ENCODE results near the gene MACROD1.

The MACROD1 gene

DNA sequence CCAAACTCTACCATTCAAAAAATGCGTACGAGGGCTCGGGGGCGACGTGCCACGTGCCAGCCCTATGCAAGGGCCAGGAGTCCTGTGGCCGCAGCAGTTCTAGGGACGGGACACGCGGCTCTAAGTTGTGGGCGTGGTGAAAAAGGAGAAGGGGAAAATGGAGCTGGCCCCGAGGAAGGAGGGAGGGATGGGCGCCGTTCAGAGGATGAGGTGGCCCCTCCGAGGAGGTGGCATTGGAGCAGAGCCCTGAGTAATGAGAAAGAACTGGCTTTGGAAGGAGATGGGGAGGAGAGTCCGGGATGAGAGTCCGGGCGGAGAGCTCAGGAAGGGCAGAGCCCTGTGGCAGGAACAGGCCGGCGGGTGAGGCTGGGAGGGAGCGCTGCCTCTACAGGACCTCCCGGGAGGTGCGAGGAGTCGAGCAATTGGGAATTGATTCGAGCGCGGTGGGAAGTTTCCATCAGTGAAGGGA, 158.7 kb downstream of the MACROD1 start:
- DNase-seq (ENCODE audit: low read depth), result peak; percentile 54
- peaks cover 12% of the 10 kb centered on the region for H3K4me1 ChIP-seq (ENCODE audit: control insufficient read depth, insufficient read depth, low read length)
- no peaks in the 10 kb centered on the region for H3K9me3 ChIP-seq (ENCODE audit: control insufficient read depth, low read length)
- no peaks in the 10 kb centered on the region for H3K27me3 ChIP-seq (replicated peaks; ENCODE audit: control insufficient read depth, insufficient read depth, low read length)
- H3K9ac ChIP-seq (ENCODE audit: low read length), result peak overlapping the region; percentile 72
- peak overlapping the region; percentile 73 for H3K4me3 ChIP-seq (ENCODE audit: low read length)
- no peaks in the 10 kb centered on the region for H3K36me3 ChIP-seq (ENCODE audit: control insufficient read depth, insufficient read depth, low read length, severe bottlenecking)

DNA sequence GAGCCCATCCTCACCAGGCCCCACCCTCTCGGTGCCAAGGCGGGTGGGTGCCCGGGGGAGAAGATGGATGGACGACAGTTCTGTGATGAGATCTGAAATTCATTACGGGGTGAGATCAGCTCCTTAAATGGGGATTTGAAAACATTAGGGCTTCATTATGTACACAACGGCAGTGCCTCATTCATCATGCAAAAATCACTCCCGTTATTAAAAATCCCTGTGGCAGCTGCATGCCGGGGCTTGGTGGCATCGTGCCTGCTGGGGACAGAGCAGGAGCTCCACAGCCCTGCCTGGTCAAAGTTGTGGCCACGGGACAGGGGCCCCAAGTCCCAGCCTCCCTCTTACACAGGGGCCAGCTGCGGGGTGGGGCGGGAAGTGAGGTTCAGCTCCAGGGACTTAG, 159.5 kb downstream of the MACROD1 start:
- Histone ChIP-seq H3K27me3 (replicated peaks; ENCODE audit: control insufficient read depth, insufficient read depth, low read length) (peaks cover 2% of the 10 kb centered on the region), H3K36me3 (ENCODE audit: control insufficient read depth, insufficient read depth, low read length, severe bottlenecking) (no peaks in the 10 kb centered on the region), H3K9ac (ENCODE audit: low read length) (no peak overlapping the region), H3K4me1 (ENCODE audit: control insufficient read depth, insufficient read depth, low read length) (peaks cover 12% of the 10 kb centered on the region), H3K4me3 (ENCODE audit: low read length) (no peak overlapping the region), H3K9me3 (ENCODE audit: control insufficient read depth, low read length) (no peaks in the 10 kb centered on the region)
- no peak for DNase-seq (ENCODE audit: low read depth)

DNA sequence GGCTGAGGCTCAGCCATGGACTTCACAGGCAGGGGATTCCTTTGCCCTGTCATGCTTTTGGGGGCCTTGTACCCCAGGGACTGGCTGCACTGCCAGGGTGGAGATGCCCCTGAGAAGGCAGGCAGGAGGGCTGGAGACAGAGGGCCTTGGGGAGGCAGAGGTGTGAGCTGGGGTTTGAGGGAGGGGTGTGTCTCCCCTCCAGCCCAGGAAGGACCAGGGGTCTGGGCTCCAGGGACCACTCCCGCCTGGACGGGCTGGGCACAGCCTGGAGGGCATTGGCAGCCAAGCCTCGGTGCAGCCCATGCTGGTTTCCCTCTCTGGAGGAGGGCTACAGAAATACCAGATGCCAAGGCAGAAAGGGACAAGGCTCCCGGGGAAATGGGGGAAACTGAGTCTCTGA, 160.2 kb downstream of the MACROD1 start:
- Histone ChIP-seq H3K4me1 (ENCODE audit: control insufficient read depth, insufficient read depth, low read length) (peaks cover 12% of the 10 kb centered on the region), H3K9me3 (ENCODE audit: control insufficient read depth, low read length) (no peaks in the 10 kb centered on the region), H3K27me3 (replicated peaks; ENCODE audit: control insufficient read depth, insufficient read depth, low read length) (peaks cover 7% of the 10 kb centered on the region), H3K4me3 (ENCODE audit: low read length) (no peak overlapping the region), H3K36me3 (ENCODE audit: control insufficient read depth, insufficient read depth, low read length, severe bottlenecking) (no peaks in the 10 kb centered on the region), H3K9ac (ENCODE audit: low read length) (no peak overlapping the region)
- DNase-seq (ENCODE audit: low read depth), result no peak

DNA sequence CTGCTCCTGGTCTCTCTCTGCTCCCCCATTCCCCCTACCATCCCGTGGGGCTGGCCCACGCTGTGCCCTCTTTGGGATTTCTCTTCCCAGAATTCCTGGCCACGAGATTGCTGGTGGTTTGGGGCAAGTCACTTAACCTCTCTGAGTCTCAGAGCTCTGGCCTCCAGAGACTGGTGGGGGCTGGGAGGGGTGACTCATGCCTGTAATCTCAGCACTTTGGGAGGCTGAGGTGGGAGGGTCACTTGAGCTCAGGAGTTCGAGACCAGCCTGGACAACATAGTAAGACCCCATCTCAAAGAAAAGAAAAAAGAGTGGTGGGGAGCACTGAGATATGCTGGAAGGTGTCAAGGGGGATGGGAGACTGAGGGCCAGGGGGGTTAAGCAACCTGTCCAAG, 161.3 kb downstream of the MACROD1 start:
- H3K27me3 ChIP-seq (replicated peaks; ENCODE audit: control insufficient read depth, insufficient read depth, low read length), result peaks cover 7% of the 10 kb centered on the region
- no peaks in the 10 kb centered on the region for H3K36me3 ChIP-seq (ENCODE audit: control insufficient read depth, insufficient read depth, low read length, severe bottlenecking)
- H3K9me3 ChIP-seq (ENCODE audit: control insufficient read depth, low read length), result no peaks in the 10 kb centered on the region
- H3K4me3 ChIP-seq (ENCODE audit: low read length), result no peak overlapping the region
- DNase-seq (ENCODE audit: low read depth), result no peak
- H3K9ac ChIP-seq (ENCODE audit: low read length), result no peak overlapping the region
- peaks cover 15% of the 10 kb centered on the region for H3K4me1 ChIP-seq (ENCODE audit: control insufficient read depth, insufficient read depth, low read length)

DNA sequence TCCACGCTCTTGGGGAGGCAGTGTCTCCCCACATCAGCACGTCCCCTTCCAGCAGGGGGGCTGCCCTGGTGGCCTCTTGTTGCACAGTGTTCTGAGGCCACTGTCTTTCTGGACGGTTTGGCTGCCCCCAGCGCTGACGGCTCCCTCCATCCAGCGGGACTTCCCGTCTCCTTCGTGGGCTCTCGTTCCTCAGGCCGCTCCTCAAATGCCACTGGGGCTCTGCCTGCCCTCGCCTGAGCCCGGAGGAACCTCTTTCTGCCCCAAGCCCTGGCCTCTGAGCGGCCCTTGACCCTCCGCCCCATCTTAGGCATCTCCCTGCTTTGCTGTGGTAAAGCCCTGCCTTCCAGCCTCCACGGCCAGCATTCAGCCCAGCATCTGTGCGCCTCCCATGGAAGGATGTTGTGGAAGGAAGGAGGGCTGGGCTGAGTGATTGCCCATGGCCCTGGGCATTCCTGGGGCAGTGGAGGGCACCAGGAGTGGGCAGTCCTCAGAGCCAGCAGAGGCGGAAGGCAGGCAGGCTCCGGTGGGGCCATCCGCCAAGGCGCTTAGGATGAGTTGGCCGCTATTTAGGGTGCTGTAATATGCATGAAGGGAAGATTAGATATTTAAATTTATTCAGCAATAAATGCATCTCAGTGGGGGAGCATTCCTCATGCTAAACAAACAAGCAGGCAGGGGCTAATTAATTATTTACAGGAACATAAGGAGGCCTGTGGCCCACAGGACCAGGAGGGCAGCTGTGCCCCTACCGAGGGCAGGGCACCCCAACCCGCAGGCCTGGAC, 161.9 kb downstream of the MACROD1 start:
- Histone ChIP-seq H3K36me3 (ENCODE audit: control insufficient read depth, insufficient read depth, low read length, severe bottlenecking) (no peaks in the 10 kb centered on the region), H3K4me1 (ENCODE audit: control insufficient read depth, insufficient read depth, low read length) (peaks cover 15% of the 10 kb centered on the region), H3K27me3 (replicated peaks; ENCODE audit: control insufficient read depth, insufficient read depth, low read length) (peaks cover 7% of the 10 kb centered on the region), H3K4me3 (ENCODE audit: low read length) (no peak overlapping the region), H3K9ac (ENCODE audit: low read length) (no peak overlapping the region), H3K9me3 (ENCODE audit: control insufficient read depth, low read length) (no peaks in the 10 kb centered on the region)
- no peak for DNase-seq (ENCODE audit: low read depth)

DNA sequence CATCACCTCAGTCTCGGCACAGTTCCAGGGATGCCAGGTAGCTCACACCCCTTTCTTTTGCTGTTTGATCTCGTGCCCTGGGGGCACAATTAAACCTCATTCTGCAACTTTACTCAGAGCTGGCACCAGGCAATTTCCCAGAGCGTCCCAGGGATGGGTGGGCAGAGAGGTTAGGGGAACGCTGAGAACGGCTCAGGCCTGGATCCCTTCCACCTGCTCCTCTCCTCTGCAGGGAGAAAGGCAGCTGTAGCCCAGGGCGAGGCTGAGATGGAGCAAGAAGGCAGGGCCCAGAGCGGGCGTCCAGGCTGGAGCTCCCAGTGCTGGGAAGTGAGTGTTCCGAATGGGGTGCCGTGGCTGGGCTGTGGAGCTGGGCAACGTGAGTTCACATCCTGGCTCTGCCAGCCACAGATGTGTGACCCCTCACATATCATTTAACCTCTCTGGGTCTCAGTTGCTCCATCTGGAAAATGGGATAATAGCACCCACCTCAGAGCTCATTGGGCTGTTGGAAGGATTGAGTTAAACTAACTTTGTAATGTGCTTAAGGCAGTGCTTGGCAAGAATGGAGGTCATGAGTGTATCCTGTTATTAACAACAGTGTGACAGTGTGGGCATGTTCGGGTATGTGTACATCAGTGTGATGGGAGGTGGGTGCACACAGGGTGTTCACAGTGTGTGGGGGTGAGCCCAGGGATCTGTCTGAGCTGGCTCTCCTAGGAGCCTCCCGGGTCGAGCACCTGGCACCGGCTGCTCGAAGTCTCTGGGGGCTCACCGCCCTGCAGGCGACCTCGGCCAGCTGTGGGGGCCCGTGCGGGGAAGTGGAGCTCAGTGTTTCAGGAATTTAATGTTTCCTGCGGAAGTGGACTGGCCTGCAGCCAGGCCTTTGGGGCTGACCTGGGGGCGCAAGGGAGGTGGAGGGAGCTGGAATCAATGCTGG, 164.2 kb downstream of the MACROD1 start:
- peaks cover 7% of the 10 kb centered on the region for H3K27me3 ChIP-seq (replicated peaks; ENCODE audit: control insufficient read depth, insufficient read depth, low read length)
- H3K9ac ChIP-seq (ENCODE audit: low read length), result no peak overlapping the region
- no peak for DNase-seq (ENCODE audit: low read depth)
- no peak overlapping the region for H3K4me3 ChIP-seq (ENCODE audit: low read length)
- no peaks in the 10 kb centered on the region for H3K9me3 ChIP-seq (ENCODE audit: control insufficient read depth, low read length)
- H3K36me3 ChIP-seq (ENCODE audit: control insufficient read depth, insufficient read depth, low read length, severe bottlenecking), result peaks cover 15% of the 10 kb centered on the region
- H3K4me1 ChIP-seq (ENCODE audit: control insufficient read depth, insufficient read depth, low read length), result peaks cover 3% of the 10 kb centered on the region

- H3K36me3 ChIP-seq (ENCODE audit: control insufficient read depth, insufficient read depth, low read length, severe bottlenecking), result peaks cover 22% of the 10 kb centered on the region
- H3K9ac ChIP-seq (ENCODE audit: low read length), result peak overlapping the region; percentile 66
- DNase-seq (ENCODE audit: low read depth), result no peak
- H3K27me3 ChIP-seq (replicated peaks; ENCODE audit: control insufficient read depth, insufficient read depth, low read length), result peaks cover 7% of the 10 kb centered on the region
- peak overlapping the region; percentile 63 for H3K4me3 ChIP-seq (ENCODE audit: low read length)
- peaks cover 3% of the 10 kb centered on the region for H3K4me1 ChIP-seq (ENCODE audit: control insufficient read depth, insufficient read depth, low read length)
- no peaks in the 10 kb centered on the region for H3K9me3 ChIP-seq (ENCODE audit: control insufficient read depth, low read length)
Measured at GRCh38 chr11:64000740-64001483, 165.0 kb downstream of the MACROD1 start.

- peak; percentile 91 for DNase-seq (ENCODE audit: low read depth)
- Histone ChIP-seq H3K4me3 (ENCODE audit: low read length) (peak overlapping the region; percentile 63), H3K27me3 (replicated peaks; ENCODE audit: control insufficient read depth, insufficient read depth, low read length) (peaks cover 7% of the 10 kb centered on the region)
Measured at GRCh38 chr11:64000026-64000739, 165.7 kb downstream of the MACROD1 start.

DNA sequence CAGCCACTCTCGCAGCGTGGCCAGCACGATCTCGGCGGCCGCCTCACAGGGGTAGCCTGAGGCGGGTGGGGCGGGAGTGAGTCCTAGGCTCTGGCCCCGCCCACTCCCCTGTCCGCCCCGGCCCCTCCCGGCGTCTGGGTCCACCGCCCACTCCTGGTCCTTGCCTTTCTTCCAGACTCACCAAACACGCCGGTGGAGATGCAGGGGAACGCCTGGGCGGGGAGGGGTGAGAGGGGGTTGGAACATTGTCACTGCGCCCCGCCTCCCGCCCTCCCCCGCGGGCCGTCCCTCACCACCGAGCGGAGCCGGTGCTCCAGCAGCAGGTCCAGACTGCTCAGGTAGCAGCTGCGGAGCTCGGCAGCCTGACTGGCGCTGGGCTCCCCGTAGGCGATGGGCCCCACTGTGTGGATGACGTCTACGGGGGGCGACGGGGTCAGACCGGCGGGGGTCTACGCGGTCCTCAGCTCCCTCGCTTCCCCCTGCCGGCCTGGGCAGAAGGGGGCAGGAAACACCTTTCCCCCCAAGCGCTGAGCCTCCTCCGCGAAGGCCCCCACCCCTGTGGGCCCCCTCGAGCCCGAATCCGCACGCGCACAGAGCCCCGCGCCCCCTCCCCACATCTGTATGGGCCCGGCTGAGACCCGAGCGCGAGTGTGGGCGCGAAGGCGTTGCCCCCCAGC, 166.4 kb downstream of the MACROD1 start:
- Histone ChIP-seq H3K9ac (ENCODE audit: low read length) (no peak overlapping the region), H3K4me1 (ENCODE audit: control insufficient read depth, insufficient read depth, low read length) (peaks cover 3% of the 10 kb centered on the region), H3K27me3 (replicated peaks; ENCODE audit: control insufficient read depth, insufficient read depth, low read length) (peaks cover 7% of the 10 kb centered on the region), H3K9me3 (ENCODE audit: control insufficient read depth, low read length) (no peaks in the 10 kb centered on the region), H3K4me3 (ENCODE audit: low read length) (no peak overlapping the region), H3K36me3 (ENCODE audit: control insufficient read depth, insufficient read depth, low read length, severe bottlenecking) (peaks cover 33% of the 10 kb centered on the region)
- DNase-seq (ENCODE audit: low read depth), result peak; percentile 22

More at GRCh38 chr11:64000026-64000739, 165.7 kb downstream of the MACROD1 start:
- peak overlapping the region; percentile 66 for H3K9ac ChIP-seq (ENCODE audit: low read length)
- H3K9me3 ChIP-seq (ENCODE audit: control insufficient read depth, low read length), result no peaks in the 10 kb centered on the region
- H3K4me1 ChIP-seq (ENCODE audit: control insufficient read depth, insufficient read depth, low read length), result peaks cover 3% of the 10 kb centered on the region
- peaks cover 29% of the 10 kb centered on the region for H3K36me3 ChIP-seq (ENCODE audit: control insufficient read depth, insufficient read depth, low read length, severe bottlenecking)

Measured in adipocyte (in vitro differentiated cells).